ENCODE measurements around the gene SIX4. TPM values are rescaled to one million over a fixed set of nuclear protein-coding genes. Genes with fewer than 3 reads are reported as not detected.

Gene SIX4
- total RNA-seq, 6 experiments from 2014 or later: 14.4 to 19.6 (median 17.0) TPM

DNA sequence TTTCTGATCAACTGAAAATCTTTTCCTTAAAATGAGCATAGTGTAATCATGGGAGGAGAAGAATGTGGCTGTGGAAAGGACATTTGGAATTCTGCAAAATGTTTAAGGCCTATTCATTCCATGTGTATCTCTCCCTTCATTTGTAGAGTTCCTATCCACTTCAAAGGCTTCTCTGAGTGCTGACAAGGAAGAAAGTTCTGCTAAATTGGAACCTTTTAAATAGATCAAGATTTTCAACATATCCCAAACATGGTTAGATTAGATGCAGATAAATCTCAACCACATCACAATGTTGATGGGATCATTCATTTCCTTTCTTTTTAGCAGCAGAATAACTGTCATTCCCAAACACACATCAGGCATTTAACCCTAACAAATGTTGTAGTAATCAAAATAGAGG lies 46.5 kb downstream of the SIX4 start:
- TF ChIP-seq, protein P1, sequence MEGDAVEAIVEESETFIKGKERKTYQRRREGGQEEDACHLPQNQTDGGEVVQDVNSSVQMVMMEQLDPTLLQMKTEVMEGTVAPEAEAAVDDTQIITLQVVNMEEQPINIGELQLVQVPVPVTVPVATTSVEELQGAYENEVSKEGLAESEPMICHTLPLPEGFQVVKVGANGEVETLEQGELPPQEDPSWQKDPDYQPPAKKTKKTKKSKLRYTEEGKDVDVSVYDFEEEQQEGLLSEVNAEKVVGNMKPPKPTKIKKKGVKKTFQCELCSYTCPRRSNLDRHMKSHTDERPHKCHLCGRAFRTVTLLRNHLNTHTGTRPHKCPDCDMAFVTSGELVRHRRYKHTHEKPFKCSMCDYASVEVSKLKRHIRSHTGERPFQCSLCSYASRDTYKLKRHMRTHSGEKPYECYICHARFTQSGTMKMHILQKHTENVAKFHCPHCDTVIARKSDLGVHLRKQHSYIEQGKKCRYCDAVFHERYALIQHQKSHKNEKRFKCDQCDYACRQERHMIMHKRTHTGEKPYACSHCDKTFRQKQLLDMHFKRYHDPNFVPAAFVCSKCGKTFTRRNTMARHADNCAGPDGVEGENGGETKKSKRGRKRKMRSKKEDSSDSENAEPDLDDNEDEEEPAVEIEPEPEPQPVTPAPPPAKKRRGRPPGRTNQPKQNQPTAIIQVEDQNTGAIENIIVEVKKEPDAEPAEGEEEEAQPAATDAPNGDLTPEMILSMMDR (IDR thresholded peaks at IDR 0.05): no peak
- Mint-ChIP-seq H3K4me1 (ENCODE audit: low read depth) (peaks cover 5% of the 10 kb centered on the region), H3K27ac (no peak overlapping the region), H3K27me3 (ENCODE audit: insufficient read depth) (no peaks in the 10 kb centered on the region; the same call in none of the 2 replicates), H3K36me3 (ENCODE audit: low read depth) (no peaks in the 10 kb centered on the region), H3K4me3 (no peak overlapping the region), H3K9me3 (no peaks in the 10 kb centered on the region)
- no peak for DNase-seq

DNA sequence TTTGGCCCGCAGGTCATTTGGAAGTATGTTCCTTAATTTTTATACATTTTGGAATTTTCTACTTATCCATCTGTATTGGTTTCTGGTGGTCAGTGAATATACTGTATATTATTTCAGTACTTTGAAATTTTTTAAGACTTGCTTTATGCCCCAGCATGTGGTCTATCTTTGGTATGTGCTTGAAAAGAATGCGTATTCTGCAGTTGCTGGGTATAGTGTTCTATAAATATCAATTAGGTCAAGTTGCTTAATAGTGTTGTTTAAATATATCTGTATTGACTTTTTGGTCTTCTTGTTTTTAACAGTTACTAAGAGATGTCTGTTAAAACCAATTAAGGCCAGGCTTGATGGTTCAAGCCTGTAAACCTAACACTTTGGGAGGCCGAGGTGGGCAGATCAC lies 53.2 kb downstream of the SIX4 start:
- H3K36me3 Mint-ChIP-seq (ENCODE audit: low read depth): no peaks in the 10 kb centered on the region
- H3K4me3 Mint-ChIP-seq: no peak overlapping the region
- H3K27ac Mint-ChIP-seq: no peak overlapping the region
- no peak for DNase-seq
- H3K27me3 Mint-ChIP-seq (ENCODE audit: insufficient read depth): no peaks in the 10 kb centered on the region; the same call in 1 of the 2 replicates
- peaks cover 6% of the 10 kb centered on the region for H3K4me1 Mint-ChIP-seq (ENCODE audit: low read depth)
- TF ChIP-seq, protein P1 (IDR thresholded peaks at IDR 0.05): no peak
- no peaks in the 10 kb centered on the region for H3K9me3 Mint-ChIP-seq

DNA sequence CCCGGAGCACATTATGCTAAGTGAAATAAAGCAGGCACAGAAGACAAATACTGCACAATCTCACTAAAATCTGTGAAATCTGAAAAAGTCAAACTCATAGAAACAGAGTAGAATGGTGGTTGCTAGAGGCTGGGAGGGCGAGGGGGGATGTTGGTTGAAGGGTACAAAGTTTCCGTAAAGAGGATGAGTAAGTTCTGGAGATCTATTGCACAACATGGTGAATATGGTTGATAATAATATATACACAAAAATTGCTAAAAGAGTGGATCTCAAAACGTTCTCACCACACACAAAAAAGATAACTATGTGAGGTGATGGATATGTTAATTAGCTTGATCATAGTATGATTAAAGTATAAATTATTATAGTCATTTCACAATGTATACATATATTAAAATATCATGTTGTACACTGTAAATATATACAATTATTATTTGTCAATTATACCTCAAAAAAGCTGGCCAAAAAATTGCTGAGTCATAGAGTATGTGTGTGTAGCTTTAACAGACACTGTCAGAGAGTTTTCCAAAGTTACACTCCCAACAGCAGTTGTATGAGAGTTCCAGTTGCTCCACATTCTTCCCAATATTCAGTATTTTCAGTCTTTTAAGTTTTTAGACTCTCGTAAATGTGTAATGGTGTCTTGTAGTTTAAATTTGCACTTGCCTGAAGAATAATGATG lies 55.6 kb downstream of the SIX4 start:
- H3K4me3 Mint-ChIP-seq: no peak overlapping the region
- H3K27ac Mint-ChIP-seq: no peak overlapping the region; the same call in 1 of the 2 replicates
- DNase-seq: no peak
- H3K4me1 Mint-ChIP-seq (ENCODE audit: low read depth): peaks cover 6% of the 10 kb centered on the region
- TF ChIP-seq, protein P1 (IDR thresholded peaks at IDR 0.05): no peak
- no peaks in the 10 kb centered on the region for H3K9me3 Mint-ChIP-seq
- peaks cover 2% of the 10 kb centered on the region for H3K27me3 Mint-ChIP-seq (ENCODE audit: insufficient read depth)
- no peaks in the 10 kb centered on the region for H3K36me3 Mint-ChIP-seq (ENCODE audit: low read depth)

DNA sequence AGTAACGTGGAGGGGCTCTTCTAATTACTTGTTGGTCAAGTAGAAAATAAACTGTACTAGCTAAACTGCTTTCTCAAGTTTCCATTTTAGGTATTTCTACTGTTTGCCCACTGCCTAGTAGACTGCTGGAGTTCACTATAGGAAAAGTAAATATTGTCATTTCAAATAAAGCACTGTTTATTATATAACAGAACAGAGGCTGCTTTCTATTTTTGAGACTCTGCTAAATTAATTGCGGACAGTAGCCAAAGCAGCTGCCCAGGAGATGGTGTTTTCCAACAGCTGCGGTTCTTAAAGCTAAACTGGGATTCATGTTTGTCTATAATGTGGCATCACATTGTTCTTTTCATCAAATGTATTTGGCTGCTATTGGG lies 59.0 kb downstream of the SIX4 start:
- Mint-ChIP-seq H3K4me1 (ENCODE audit: low read depth) (peaks cover 6% of the 10 kb centered on the region), H3K9me3 (no peaks in the 10 kb centered on the region), H3K36me3 (ENCODE audit: low read depth) (no peaks in the 10 kb centered on the region), H3K27ac (no peak overlapping the region), H3K4me3 (no peak overlapping the region), H3K27me3 (ENCODE audit: insufficient read depth) (peaks cover 2% of the 10 kb centered on the region)
- TF ChIP-seq, protein P1 (IDR thresholded peaks at IDR 0.05): no peak
- no peak for DNase-seq

DNA sequence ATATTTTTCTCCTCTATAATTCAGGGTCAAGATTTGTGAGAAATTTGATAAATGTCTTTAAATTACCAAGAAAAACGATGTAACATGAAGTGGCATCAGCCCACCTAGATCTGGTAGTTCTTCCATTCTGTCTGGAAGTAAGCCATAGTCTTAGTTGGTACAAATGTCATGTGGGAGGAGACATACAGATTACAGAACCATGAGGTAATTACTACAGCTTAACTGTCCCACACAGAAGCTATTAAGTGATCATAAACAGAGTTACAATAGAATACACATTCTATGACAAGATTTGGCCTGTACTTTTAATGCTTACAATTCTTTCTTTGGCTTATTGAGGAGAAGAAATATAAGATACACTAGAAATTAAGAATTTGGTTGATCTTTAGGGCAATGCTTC lies 61.2 kb downstream of the SIX4 start:
- no peak for DNase-seq
- Mint-ChIP-seq H3K27ac (no peak overlapping the region), H3K36me3 (ENCODE audit: low read depth) (no peaks in the 10 kb centered on the region), H3K4me3 (no peak overlapping the region), H3K4me1 (ENCODE audit: low read depth) (peaks cover 16% of the 10 kb centered on the region), H3K9me3 (no peaks in the 10 kb centered on the region), H3K27me3 (ENCODE audit: insufficient read depth) (peaks cover 2% of the 10 kb centered on the region)
- TF ChIP-seq, protein P1 (IDR thresholded peaks at IDR 0.05): no peak

Data from HFFc6 (cell line).